Activated CD8-positive, alpha-beta T cell treated with anti-CD3 and anti-CD28 coated beads for 36 hours (primary cell): ENCODE measurements around the gene SLIT2. TPM values are rescaled to one million over a fixed set of nuclear protein-coding genes. Genes with fewer than 3 reads are reported as not detected.

ENCODE experiments used
- ATAC-seq: fragments of 200-7000 bp; cut with Tn5 transposase; one replicate; pipeline ENCODE4 v1.10.0; 2021; ENCODE audit warnings: mild to moderate bottlenecking, moderate library complexity
- CTCF ChIA-PET: fragments of 350-600 bp; sonication (Branson Sonifier 250); formaldehyde crosslinking; loops from one replicate; lab custom pipeline; 2021; ENCODE audit warnings: antibody characterized with exemption; lab: Charles Lee
- POLR2A ChIA-PET: fragments of 350-600 bp; sonication (Branson Sonifier 250); formaldehyde crosslinking; loops from one replicate; lab custom pipeline; 2021; ENCODE audit warnings: antibody characterized with exemption; lab: Charles Lee
- DNase-seq: peaks from one replicate; pipeline ENCODE4 v3.0.0-alpha.2; 2020
- H3K27ac Mint-ChIP-seq: one replicate; pipeline ENCODE4 v1.8.0; 2021; ENCODE audit warnings: mild to moderate bottlenecking, mixed read lengths
- H3K27me3 Mint-ChIP-seq: one replicate; pipeline ENCODE4 v1.8.0; 2021; ENCODE audit warnings: mixed read lengths
- H3K36me3 Mint-ChIP-seq: one replicate; pipeline ENCODE4 v1.8.0; 2021; ENCODE audit warnings: low read depth, mixed read lengths
- H3K4me1 Mint-ChIP-seq: one replicate; pipeline ENCODE4 v1.8.0; 2021; ENCODE audit warnings: low read depth, mixed read lengths
- H3K4me3 Mint-ChIP-seq: one replicate; pipeline ENCODE4 v1.8.0; 2021; ENCODE audit warnings: mild to moderate bottlenecking, moderate library complexity, mixed read lengths
- H3K9me3 Mint-ChIP-seq: one replicate; pipeline ENCODE4 v1.8.0; 2021; ENCODE audit warnings: mixed read lengths
- intact Hi-C: fragments of 100-400 bp; cut with micrococcal nuclease; formaldehyde crosslinking; loops from one replicate; pipeline ENCODE4 v1.10.0; 2022
- total RNA-seq, 2 experiments: library from RNA; stranded (reverse); gene quantifications; one replicate each; pipeline ENCODE4 v1.2.3, GENCODE V29; 2021
- TF ChIP-seq, protein P1 (sequence below): fragments of 200-600 bp; IDR thresholded peaks from one replicate; pipeline ENCODE4 v1.8.0; 2022; ENCODE audit warnings: antibody characterized with exemption, mild to moderate bottlenecking

The SLIT2 gene
- total RNA-seq, 2 experiments from 2014 or later: not detected

DNA sequence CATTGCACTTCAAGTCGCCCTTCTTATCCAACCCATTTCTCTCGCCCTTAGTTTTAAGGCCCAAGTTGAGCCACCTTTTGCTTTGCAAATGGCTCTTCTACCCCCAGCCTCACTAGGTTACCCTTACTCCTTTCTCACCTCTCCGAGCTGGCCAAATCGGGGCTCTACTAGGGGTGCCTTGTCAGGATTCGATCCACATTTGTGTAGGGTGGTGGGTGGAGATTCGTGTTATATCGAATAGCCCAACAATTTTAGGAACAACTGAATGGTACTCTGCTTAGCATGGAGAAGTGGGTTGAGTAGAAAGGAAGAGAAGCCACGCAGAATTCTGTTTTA is 3.5 kb downstream of the SLIT2 start:
- H3K27me3 Mint-ChIP-seq: peaks cover 46% of the 10 kb centered on the region
- ATAC-seq: no peak
- CTCF ChIA-PET: no interaction called here

DNA sequence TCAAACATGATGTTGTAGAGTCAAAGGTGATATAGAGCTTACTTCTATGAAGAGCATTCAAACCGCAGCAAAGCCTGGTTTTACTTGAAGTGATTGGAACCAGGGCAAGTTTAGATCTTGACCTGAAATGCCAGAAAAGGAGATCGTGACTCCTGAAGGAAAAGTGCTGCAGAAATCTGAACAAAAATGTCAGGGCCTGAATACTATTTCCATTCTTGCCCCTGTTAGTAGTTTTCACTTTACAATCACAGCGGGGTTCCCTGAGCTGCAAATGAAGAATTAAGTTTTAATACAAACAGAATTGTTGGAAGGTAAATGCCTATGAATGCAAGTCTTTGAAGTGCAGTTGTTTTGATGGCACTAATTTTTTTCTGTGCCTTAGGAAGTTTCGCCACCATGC is 4.1 kb downstream of the SLIT2 start:
- no peaks in the 10 kb centered on the region for H3K9me3 Mint-ChIP-seq
- peaks cover 41% of the 10 kb centered on the region for H3K27me3 Mint-ChIP-seq

More for the DNA sequence above, 3.5 kb downstream of the SLIT2 start:
- Mint-ChIP-seq H3K36me3 (no peaks in the 10 kb centered on the region), H3K27ac (no peak overlapping the region), H3K4me1 (peaks cover 5% of the 10 kb centered on the region), H3K4me3 (no peak overlapping the region), H3K9me3 (no peaks in the 10 kb centered on the region)
- TF ChIP-seq, protein P1, sequence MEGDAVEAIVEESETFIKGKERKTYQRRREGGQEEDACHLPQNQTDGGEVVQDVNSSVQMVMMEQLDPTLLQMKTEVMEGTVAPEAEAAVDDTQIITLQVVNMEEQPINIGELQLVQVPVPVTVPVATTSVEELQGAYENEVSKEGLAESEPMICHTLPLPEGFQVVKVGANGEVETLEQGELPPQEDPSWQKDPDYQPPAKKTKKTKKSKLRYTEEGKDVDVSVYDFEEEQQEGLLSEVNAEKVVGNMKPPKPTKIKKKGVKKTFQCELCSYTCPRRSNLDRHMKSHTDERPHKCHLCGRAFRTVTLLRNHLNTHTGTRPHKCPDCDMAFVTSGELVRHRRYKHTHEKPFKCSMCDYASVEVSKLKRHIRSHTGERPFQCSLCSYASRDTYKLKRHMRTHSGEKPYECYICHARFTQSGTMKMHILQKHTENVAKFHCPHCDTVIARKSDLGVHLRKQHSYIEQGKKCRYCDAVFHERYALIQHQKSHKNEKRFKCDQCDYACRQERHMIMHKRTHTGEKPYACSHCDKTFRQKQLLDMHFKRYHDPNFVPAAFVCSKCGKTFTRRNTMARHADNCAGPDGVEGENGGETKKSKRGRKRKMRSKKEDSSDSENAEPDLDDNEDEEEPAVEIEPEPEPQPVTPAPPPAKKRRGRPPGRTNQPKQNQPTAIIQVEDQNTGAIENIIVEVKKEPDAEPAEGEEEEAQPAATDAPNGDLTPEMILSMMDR: no peak
- POLR2A ChIA-PET: no interaction called here
- intact Hi-C loops: no loop called here
- DNase-seq: no peak

DNA sequence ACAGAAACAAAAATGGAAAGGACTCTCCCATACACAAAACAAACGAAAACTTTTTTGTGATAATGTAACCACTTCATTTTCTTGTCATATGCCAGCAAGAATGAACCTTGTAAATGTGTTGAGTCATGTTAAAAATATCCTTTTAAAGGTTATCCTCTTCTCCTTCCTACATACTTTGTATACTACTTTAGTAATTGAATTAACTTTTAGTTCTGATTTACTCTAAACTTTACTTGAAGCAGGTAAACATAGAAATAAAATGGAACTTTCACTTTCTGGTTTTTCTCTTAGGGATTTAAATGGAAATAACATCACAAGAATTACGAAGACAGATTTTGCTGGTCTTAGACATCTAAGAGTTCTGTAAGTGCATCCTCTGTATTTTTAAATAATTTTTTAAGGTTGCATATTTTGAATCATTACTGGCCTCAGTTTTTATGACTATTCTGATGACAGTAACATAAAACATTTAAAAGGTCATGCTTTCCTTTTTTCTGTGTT is 4.7 kb downstream of the SLIT2 start:
- intact Hi-C loops: no loop called here
- ATAC-seq (no peak), DNase-seq (no peak)
- POLR2A ChIA-PET: no interaction called here
- Mint-ChIP-seq H3K27me3 (peaks cover 36% of the 10 kb centered on the region), H3K9me3 (no peaks in the 10 kb centered on the region), H3K36me3 (no peaks in the 10 kb centered on the region), H3K27ac (no peak overlapping the region), H3K4me3 (no peak overlapping the region), H3K4me1 (peaks cover 5% of the 10 kb centered on the region)
- TF ChIP-seq, protein P1: no peak
- CTCF ChIA-PET: no interaction called here

More for the DNA sequence above, 4.1 kb downstream of the SLIT2 start:
- no peak for DNase-seq
- H3K36me3 Mint-ChIP-seq: no peaks in the 10 kb centered on the region
- CTCF ChIA-PET: no interaction called here
- ATAC-seq: no peak
- no peak overlapping the region for H3K27ac Mint-ChIP-seq
- TF ChIP-seq, protein P1: no peak
- intact Hi-C loops: no loop called here
- H3K4me1 Mint-ChIP-seq: peaks cover 5% of the 10 kb centered on the region
- POLR2A ChIA-PET: no interaction called here
- no peak overlapping the region for H3K4me3 Mint-ChIP-seq

DNA sequence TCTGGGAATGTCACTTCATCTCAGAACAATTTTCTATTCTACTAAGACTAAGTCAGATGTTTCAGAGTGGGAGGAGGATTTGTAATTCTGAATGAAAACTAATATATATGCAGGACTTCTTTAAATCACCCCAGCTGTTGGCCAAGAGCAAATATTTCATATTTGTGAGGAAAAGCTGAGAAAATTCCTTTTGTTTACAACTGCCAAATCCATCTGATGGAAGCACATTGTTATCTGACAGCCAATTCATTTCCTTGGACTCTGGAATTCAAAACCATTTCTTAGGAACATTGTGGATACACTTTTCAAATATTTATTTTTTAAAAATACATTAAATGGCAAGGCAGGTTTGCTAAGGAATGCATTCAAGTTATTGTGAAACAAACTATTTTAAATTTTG is 8.0 kb downstream of the SLIT2 start:
- CTCF ChIA-PET: interaction anchor here (1.0 kb wide), 1 partner anchor 11 kb away, joined by 3 read pairs; no protein-coding TSS in a partner anchor
- TF ChIP-seq, protein P1: no peak
- ATAC-seq: no peak
- no peak overlapping the region for H3K4me3 Mint-ChIP-seq
- peaks cover 12% of the 10 kb centered on the region for H3K27me3 Mint-ChIP-seq
- intact Hi-C loops: no loop called here
- H3K4me1 Mint-ChIP-seq: no peaks in the 10 kb centered on the region
- no peaks in the 10 kb centered on the region for H3K9me3 Mint-ChIP-seq
- no peak for DNase-seq
- POLR2A ChIA-PET: no interaction called here
- no peak overlapping the region for H3K27ac Mint-ChIP-seq
- H3K36me3 Mint-ChIP-seq: no peaks in the 10 kb centered on the region

DNA sequence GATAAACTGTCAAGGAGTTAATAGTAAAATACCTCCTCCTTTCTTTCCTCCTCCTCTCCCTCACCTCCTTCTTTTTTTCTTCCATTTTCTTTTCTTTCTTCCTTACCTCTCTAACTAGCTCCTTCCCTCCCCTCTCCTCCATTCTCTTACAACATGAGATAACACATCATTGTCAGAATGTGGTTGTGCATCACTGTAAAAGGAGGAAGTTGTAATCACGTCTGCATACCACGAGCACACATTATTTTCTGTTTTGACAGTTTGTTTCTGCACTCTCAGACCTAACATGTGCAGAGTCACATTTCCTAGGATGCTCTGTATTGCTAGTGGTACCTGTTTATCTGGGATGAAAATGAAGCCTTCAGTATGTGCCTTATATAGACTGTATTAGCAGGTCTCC is 9.1 kb downstream of the SLIT2 start:
- Mint-ChIP-seq H3K4me3 (no peak overlapping the region), H3K27me3 (peaks cover 6% of the 10 kb centered on the region), H3K4me1 (no peaks in the 10 kb centered on the region), H3K36me3 (no peaks in the 10 kb centered on the region), H3K27ac (no peak overlapping the region), H3K9me3 (no peaks in the 10 kb centered on the region)
- intact Hi-C loops: no loop called here
- TF ChIP-seq, protein P1: no peak
- ATAC-seq (no peak), DNase-seq (no peak)
- CTCF ChIA-PET: no interaction called here
- POLR2A ChIA-PET: no interaction called here
